Vagina (tissue), 2 donors: ENCODE data around the gene GDA. TPM values are rescaled to one million over a fixed set of nuclear protein-coding genes. Genes with fewer than 3 reads are reported as not detected.

Experiments used
- DNase-seq, 2 donors: peaks; one replicate each; pipeline ENCODE4 v3.0.0-alpha.2; 2017; ENCODE audit errors: extremely low spot score in 2 of 2
- H3K27ac ChIP-seq: fragments of 200-600 bp; sonication (generic); one replicate; pipeline ENCODE4 v1.5.1; 2019
- H3K27me3 ChIP-seq: fragments of 200-600 bp; sonication (generic); one replicate; pipeline ENCODE4 v1.5.1; 2019
- H3K36me3 ChIP-seq, 2 donors: fragments of 200-600 bp; sonication (generic); one replicate each; pipeline ENCODE4 v1.5.1; 2017 to 2019
- H3K4me1 ChIP-seq: fragments of 200-600 bp; sonication (generic); one replicate; pipeline ENCODE4 v1.5.1; 2019
- H3K4me3 ChIP-seq, 2 donors: fragments of 200-600 bp; sonication (generic); 1 replicate in 1 of 2; 2 replicates in 1 of 2; pipeline ENCODE4 v1.5.1; 2016 to 2019
- H3K9me3 ChIP-seq: fragments of 200-600 bp; sonication (generic); one replicate; pipeline ENCODE4 v1.5.1; 2019
- POLR2A ChIP-seq, 2 donors: fragments of 450-650 bp; IDR thresholded peaks; one replicate each; pipeline ENCODE4 v1.6.1; 2017; ENCODE audit warnings: antibody characterized with exemption in 2 of 2, mild to moderate bottlenecking in 2 of 2, moderate library complexity in 2 of 2
- POLR2AphosphoS5 ChIP-seq, 2 donors: sonication (generic); formaldehyde crosslinking; IDR thresholded peaks; one replicate each; pipeline ENCODE4 v1.9.0; 2017; ENCODE audit warnings: antibody characterized with exemption in 2 of 2, mild to moderate bottlenecking in 2 of 2, low read depth in 1 of 2; ENCODE audit not compliant: insufficient read depth in 1 of 2
- intact Hi-C: fragments of 100-400 bp; cut with DNase I; formaldehyde crosslinking; loops from one replicate; pipeline ENCODE4 v1.15.1; 2023
- total RNA-seq: library from RNA; depleted of rRNA; stranded (reverse); fragments of >200 nt; gene quantifications from one replicate; pipeline ENCODE4 v1.2.3, GENCODE V29; 2016
- TF ChIP-seq, protein P1 (sequence below), 3 experiments: fragments of 450-650 bp in 2 of 3; fragments of 200-600 bp in 1 of 3; sonication (generic) in 1 of 3; IDR thresholded peaks; one replicate each; pipeline ENCODE4 v1.5.1; 2017 to 2019; ENCODE audit warnings: antibody characterized with exemption in 3 of 3, mild to moderate bottlenecking in 2 of 3, moderate library complexity in 2 of 3

The GDA gene
- total RNA-seq, 1 donor from 2014 or later = not detected

DNA sequence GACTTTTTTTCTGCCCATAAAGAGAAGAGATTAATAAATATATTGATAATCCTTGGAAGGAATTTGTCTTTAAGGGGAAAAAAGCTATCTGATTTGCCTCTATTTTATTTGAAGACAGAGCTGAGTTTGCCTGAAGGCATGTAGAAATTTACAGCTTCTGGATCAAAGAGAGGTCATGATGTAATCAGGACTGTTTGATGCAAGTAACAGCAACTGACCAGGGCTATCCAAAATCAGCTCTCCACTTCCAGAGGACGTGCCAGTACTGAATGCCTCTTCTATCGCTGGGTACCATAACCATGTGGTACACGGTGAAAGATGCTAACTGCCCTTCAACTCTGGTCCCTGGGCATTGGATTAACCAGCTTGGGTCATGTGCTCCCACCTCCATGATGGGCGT is 125.2 kb downstream of the GDA start:
- TF ChIP-seq, protein P1, sequence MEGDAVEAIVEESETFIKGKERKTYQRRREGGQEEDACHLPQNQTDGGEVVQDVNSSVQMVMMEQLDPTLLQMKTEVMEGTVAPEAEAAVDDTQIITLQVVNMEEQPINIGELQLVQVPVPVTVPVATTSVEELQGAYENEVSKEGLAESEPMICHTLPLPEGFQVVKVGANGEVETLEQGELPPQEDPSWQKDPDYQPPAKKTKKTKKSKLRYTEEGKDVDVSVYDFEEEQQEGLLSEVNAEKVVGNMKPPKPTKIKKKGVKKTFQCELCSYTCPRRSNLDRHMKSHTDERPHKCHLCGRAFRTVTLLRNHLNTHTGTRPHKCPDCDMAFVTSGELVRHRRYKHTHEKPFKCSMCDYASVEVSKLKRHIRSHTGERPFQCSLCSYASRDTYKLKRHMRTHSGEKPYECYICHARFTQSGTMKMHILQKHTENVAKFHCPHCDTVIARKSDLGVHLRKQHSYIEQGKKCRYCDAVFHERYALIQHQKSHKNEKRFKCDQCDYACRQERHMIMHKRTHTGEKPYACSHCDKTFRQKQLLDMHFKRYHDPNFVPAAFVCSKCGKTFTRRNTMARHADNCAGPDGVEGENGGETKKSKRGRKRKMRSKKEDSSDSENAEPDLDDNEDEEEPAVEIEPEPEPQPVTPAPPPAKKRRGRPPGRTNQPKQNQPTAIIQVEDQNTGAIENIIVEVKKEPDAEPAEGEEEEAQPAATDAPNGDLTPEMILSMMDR (IDR thresholded peaks at IDR 0.05) = no peak
- TF ChIP-seq POLR2A (IDR thresholded peaks at IDR 0.05) (no peak), POLR2AphosphoS5 (IDR thresholded peaks at IDR 0.05; ENCODE audit: insufficient read depth in 1 of 2, low read depth in 1 of 2) (no peak)
- no peaks in the 10 kb centered on the region for H3K27me3 ChIP-seq

DNA sequence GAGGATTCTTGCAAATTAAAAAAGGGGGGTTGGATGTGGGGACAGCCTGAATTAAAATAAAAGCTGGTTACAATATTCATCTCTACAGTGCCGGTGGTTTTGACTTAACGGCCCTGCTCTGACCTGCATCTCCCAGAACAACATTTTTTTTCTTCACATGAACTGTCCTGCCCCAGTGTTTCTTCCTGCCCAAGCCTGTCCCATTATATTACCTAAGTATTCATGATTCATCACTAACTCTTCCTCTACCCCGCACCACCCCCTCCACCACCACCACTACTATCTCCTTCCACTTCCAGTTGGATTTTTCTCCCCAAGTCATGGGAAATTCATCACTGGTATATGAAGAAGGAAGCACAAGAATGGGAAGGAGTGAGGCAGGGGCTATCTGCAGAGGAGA is 125.7 kb downstream of the GDA start:
- Histone ChIP-seq H3K4me3 (no peak overlapping the region), H3K4me1 (peaks cover 5% of the 10 kb centered on the region), H3K27me3 (no peaks in the 10 kb centered on the region), H3K9me3 (no peaks in the 10 kb centered on the region), H3K36me3 (no peaks in the 10 kb centered on the region), H3K27ac (no peak overlapping the region)
- TF ChIP-seq POLR2AphosphoS5 (IDR thresholded peaks at IDR 0.05; ENCODE audit: insufficient read depth in 1 of 2, low read depth in 1 of 2) (no peak), POLR2A (IDR thresholded peaks at IDR 0.05) (no peak)
- TF ChIP-seq, protein P1 (IDR thresholded peaks at IDR 0.05) = no peak
- DNase-seq = no peak
- intact Hi-C loops = loop anchor here (10.0 kb wide), 1 partner anchor 230 kb away; no protein-coding TSS in a partner anchor

More for the DNA sequence above, 125.2 kb downstream of the GDA start:
- Histone ChIP-seq H3K27ac (no peak overlapping the region), H3K4me1 (peaks cover 5% of the 10 kb centered on the region), H3K36me3 (no peaks in the 10 kb centered on the region), H3K4me3 (no peak overlapping the region), H3K9me3 (no peaks in the 10 kb centered on the region)
- intact Hi-C loops = loop anchor here (10.0 kb wide), 1 partner anchor 230 kb away; no protein-coding TSS in a partner anchor
- DNase-seq = no peak

DNA sequence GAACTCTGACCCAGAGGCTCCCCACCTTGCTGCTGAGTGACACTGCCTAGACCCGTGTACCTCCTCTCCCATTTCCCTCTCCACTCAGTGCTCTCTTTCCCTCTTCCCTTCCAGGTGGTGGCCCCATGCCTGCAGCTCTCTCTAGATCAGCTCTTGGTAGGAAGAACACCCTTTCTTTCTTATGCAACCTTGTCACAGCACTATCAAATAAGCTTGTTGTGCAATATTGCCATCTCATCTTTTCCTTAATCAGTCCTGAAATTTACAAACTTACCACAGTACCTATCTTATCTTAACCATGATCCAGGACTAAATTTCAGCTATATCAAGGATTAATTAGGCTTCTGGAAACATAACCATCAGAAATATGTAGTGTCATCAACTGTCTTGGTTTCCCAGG is 127.2 kb downstream of the GDA start:
- DNase-seq = no peak
- Histone ChIP-seq H3K27ac (no peak overlapping the region), H3K36me3 (no peaks in the 10 kb centered on the region), H3K4me1 (peaks cover 5% of the 10 kb centered on the region), H3K9me3 (no peaks in the 10 kb centered on the region), H3K4me3 (no peak overlapping the region), H3K27me3 (no peaks in the 10 kb centered on the region)
- intact Hi-C loops = loop anchor here (10.0 kb wide), 1 partner anchor 232 kb away; no protein-coding TSS in a partner anchor
- TF ChIP-seq POLR2A (IDR thresholded peaks at IDR 0.05) = no peak
- TF ChIP-seq POLR2AphosphoS5 (IDR thresholded peaks at IDR 0.05; ENCODE audit: insufficient read depth in 1 of 2, low read depth in 1 of 2) = no peak
- TF ChIP-seq, protein P1 (IDR thresholded peaks at IDR 0.05) = no peak

DNA sequence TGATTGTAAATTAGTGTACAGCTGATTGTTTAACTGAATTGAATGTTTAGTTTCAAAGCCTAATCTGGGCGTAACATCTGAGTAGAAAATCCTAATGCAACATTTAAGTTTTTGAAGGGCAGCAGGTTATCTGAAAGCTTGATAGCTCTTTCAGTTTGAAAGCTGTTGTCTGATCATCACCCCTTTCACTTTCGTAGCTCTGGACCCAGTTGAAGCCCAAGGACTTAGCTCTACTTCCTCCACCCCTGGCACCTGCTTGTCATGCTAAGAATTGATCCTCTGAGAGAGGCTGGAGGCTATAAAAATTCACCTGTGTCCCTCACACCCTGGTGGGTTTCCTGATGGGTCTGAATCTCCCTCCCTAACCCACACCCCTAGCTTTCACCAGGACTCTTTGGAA is 129.7 kb downstream of the GDA start:
- H3K27ac ChIP-seq = no peak overlapping the region
- H3K4me3 ChIP-seq = no peak overlapping the region
- H3K27me3 ChIP-seq = no peaks in the 10 kb centered on the region
- H3K9me3 ChIP-seq = no peaks in the 10 kb centered on the region
- H3K36me3 ChIP-seq = no peaks in the 10 kb centered on the region
- TF ChIP-seq POLR2AphosphoS5 (IDR thresholded peaks at IDR 0.05; ENCODE audit: insufficient read depth in 1 of 2, low read depth in 1 of 2) = no peak
- TF ChIP-seq POLR2A (IDR thresholded peaks at IDR 0.05) = no peak
- TF ChIP-seq, protein P1 (IDR thresholded peaks at IDR 0.05) = no peak
- peaks cover 5% of the 10 kb centered on the region for H3K4me1 ChIP-seq
- intact Hi-C loops = loop anchor here (10.0 kb wide), 1 partner anchor 234 kb away; no protein-coding TSS in a partner anchor
- DNase-seq = no peak

DNA sequence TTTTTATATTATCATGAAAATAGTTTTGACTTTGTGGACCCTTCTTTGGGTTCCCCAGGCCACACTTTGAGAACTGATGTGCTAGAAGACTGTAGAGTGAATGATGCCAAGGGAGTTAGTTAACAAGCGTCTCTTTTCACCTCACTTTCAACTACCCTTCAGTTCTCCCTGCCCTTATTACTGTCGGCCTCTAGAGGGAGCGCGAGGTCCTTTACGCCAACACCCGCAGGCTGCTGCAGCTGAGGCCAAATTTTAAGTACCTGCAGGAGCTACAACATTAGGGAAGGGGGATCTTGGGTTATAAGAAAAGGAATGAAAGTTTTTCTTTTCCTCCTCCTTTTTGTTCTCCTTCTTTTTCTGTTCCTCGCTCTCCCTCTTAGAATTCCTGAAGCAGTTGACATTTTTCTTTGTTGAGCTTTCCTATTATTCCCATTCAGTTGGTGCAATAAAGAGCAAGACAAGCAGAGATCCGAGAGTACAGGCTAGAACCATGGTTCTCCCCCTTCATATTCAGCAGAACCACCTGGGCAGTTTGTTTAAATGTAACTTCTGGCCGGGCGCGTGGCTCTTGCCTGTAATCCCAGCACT is 131.8 kb downstream of the GDA start:
- no peak for DNase-seq
- Histone ChIP-seq H3K27me3 (no peaks in the 10 kb centered on the region), H3K9me3 (no peaks in the 10 kb centered on the region), H3K4me1 (no peaks in the 10 kb centered on the region), H3K27ac (no peak overlapping the region), H3K4me3 (no peak overlapping the region), H3K36me3 (no peaks in the 10 kb centered on the region)
- TF ChIP-seq, protein P1 (IDR thresholded peaks at IDR 0.05) = peak; percentile 52 to 86 (median 79)
- TF ChIP-seq POLR2AphosphoS5 (IDR thresholded peaks at IDR 0.05; ENCODE audit: insufficient read depth in 1 of 2, low read depth in 1 of 2) = no peak
- TF ChIP-seq POLR2A (IDR thresholded peaks at IDR 0.05) = no peak
- intact Hi-C loops = loop anchor here (5.0 kb wide), 1 partner anchor 541 kb away; no protein-coding TSS in a partner anchor
